GM18858 (cell line): Measurements from ENCODE around the gene PIGQ.

Experiments used
- ATAC-seq: cut with Tn5 transposase; IDR thresholded peaks from one replicate; pipeline ENCODE4 v1.9.1; 2021; ENCODE audit not compliant: unreplicated experiment

Gene PIGQ

DNA sequence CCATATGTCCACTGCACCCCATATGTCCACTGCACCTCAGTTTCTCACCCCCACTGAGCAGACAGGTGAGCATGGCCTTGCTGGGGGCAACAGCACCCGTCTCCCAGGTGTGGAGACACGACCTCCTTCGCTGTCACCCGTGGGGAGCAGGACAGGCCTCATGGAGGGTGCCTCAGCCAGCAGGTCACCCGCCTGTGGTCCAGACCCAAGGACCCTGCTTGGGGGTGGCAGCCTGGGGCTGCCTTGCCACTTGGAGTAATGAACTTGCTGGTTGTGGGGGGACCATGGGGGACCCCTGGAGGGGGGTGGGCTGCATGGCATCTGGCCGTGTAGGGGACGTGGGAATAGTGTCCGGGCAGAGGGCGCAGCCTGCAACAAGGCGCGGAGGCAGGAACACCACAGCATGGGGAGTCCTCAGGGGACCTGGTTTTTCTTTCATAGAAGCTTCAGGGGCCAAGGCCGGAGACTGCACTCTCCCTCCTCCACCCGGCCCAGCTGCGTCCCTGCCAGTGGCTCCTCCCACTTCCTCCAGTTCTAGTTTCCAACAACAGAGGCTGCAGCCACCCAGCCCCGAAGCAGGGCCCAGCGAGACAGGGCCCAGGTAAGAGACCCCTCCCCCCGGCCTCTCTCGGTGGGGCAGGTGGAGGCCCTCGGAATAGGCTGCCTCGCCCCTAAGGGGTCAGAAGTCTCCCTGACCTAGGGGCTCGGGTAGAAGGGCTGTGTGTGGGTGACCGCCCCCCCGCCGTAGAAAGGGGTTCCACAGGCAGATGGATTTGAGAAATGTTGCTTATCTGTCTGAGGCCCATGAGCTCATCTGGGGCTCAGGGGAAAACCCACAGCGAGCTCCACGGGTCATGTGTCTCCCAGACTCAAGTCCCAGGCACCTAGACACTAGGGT is 3.0 kb upstream of the PIGQ start, which contains the start of gene NHLRC4:
TSS of gene NHLRC4 (plus strand) at position 531 of the 898 bp plus-strand sequence. CDS start 1,043 bp downstream, outside the sequence.
- no peak for ATAC-seq

DNA sequence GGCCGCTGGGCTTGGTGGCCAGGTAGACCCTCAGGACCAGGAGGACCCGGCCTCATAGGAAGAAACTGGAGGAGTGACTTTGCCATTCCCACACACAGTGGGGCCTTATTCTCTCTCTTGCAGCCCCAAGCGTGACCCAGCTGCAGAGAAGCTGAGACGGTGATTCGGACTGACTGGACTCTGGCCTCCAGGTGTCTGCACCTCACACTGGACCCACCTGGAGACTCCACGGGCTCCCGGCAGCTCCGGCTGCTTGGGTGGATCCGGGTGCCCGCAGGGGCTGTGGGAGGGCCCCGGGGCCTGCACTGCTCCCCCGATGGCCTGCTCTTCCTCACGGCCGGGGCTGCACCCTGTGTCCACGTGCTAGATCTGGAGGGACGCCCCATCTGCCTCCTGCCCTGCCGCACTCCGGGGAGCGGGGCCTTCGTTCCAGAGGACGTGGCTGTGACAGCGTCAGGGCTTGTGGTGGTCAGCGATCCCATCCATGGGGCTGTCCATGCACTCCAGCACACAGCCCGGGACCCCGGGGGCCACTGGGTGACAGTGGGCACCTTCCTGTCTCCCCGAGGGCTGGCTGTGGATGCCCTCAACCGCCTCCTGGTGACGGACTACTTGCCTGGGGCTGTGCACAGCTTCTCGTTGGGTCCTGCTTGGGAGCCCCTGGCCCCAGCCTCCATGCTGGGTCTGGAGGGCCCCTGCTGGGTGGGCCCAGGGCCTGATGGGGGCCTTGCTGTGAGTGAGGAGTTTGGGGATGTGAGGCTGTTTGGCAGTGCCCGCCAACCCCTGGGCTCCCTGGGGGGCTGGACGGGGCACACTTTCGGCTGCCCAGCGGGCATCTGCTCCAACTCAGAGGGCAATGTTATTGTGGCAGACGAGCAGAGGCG is 2.2 kb upstream of the PIGQ start:
- ATAC-seq: no peak

- no peak for ATAC-seq
These were observed 1.1 kb upstream of the PIGQ start for GRCh38 chr16:568401-569258.

DNA sequence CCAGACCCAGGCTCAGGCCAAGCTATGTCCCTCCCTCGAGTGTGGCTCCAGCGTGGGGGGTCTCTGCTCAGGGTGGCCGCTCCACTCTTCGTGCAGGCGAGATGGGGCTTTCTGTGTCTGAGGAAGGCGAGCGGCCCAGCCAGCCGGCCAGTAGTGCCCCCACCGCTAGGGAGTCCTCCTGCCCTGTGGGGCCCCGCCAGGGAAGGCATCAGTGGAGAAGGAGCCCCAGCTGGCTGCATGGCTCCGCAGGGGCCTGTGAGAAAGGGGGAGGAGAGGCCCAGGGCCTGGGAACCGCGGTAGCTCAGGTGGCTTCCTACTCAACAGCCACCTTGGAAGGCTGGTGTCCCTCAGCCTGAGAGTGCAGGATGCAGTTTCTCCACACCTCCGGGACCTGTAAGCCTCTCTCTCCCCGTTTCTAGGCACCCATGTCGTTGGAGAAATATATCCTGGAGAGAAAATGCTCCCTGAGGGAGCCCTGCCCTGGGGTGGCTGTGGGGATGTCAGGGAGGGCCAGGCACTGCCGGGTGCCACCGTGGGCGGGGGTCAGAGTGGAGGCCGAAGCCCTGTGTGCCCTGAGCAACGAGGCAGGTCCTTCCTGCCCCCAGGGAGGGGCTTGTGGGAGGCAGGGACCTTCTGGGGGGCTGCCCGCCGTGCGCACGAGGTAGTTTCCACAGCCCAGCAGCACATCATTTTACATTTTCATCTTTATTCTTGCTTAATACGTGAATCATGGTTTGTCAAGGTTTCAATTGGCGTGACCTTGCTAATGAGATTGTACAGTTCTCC is 3.3 kb downstream of the PIGQ start:
- ATAC-seq: no peak

DNA sequence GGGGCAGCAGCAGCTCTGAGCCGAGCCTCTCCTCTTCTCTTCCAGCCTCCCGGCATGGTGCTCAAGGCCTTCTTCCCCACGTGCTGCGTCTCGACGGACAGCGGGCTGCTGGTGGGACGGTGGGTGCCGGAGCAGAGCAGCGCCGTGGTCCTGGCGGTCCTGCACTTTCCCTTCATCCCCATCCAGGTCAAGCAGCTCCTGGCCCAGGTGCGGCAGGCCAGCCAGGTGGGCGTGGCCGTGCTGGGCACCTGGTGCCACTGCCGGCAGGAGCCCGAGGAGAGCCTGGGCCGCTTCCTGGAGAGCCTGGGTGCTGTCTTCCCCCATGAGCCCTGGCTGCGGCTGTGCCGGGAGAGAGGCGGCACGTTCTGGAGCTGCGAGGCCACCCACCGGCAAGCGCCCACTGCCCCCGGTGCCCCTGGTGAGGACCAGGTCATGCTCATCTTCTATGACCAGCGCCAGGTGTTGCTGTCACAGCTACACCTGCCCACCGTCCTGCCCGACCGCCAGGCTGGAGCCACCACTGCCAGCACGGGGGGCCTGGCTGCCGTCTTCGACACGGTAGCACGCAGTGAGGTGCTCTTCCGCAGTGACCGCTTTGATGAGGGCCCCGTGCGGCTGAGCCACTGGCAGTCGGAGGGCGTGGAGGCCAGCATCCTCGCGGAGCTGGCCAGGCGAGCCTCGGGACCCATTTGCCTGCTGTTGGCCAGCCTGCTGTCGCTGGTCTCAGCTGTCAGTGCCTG is 4.4 kb downstream of the PIGQ start:
- no peak for ATAC-seq

GRCh38 chr16:575354-576196 is 5.8 kb downstream of the PIGQ start:
- ATAC-seq: no peak

DNA sequence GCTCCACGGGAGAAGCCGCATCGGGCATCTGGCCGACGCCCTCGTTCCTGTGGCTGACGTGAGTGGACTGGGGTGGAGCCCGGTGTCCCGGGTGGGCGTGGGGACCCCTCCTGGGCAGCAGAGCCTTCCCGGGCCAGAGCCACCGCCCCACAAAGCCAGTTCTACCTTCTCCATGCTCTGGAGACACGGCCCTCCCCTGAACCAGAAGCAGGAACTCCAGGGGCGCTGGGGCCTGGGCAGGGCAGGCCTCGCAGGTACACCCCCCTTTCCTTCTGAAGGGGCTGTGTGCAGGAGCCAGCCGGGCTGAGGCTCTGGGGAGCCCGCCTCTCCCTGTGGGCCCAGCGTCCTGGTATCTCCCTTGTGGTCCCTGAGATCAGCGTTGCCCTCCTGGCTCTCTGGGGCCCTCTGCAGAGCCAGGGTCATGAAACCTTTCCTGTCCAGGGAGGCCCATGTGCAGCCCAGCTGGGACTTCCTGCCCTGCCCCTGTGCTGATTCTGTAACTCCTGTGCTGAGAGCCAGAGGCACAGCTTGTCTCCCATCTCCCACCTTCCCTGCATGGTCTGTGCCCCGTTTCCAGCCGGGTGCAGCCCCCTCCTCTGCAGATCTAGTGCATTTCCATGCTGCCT is 6.5 kb downstream of the PIGQ start:
- ATAC-seq: no peak

DNA sequence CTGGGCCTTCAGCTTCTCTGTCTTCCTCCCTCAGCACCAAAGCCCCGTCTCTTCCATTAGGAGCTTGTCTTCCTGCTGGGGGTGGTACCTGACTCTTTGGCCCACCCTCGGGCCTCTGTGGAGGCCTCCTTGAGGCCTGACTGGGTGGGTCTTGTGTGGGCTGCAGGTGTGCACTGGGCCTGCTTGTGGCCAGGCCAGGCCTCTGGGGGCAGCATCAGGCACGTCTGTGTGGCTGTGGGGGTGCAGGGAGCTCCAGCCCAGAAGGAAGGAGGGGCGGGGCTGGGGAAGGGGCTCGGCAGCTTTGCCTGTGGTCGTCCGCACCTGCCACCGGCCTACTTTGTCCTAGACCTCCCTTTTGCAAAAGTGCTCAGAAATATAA is 7.0 kb downstream of the PIGQ start:
- ATAC-seq: no peak

GRCh38 chr16:577796-578195 is 8.0 kb downstream of the PIGQ start:
- ATAC-seq: no peak

GRCh38 chr16:578232-578869 is 8.6 kb downstream of the PIGQ start:
- ATAC-seq: no peak

DNA sequence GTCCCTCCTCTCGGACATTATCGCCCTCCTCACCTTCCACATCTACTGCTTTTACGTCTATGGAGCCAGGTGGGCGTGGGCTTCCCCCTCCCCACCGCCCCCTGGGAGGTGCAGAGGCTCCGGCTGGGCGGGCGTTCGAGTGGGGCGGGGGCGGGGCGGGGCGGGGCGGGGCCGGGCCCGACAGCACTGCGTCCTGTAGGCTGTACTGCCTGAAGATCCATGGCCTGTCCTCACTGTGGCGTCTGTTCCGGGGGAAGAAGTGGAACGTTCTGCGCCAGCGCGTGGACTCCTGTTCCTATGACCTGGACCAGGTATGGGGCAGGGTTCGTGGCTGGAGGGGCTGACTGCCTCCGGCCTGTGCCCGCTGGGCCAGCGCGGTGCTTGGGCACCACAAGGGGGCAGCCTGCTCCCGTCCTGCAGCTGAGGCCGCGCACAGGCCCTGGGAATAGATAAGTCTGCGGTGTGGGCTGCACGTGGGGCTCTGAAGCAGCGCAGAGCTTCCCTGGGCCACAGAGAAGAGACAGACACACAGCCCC is 9.2 kb downstream of the PIGQ start:
- no peak for ATAC-seq

GRCh38 chr16:580141-580945 is 10.6 kb downstream of the PIGQ start:
- no peak for ATAC-seq

GRCh38 chr16:580946-581498 is 11.3 kb downstream of the PIGQ start:
- ATAC-seq: no peak

GRCh38 chr16:582218-582613 is 12.4 kb downstream of the PIGQ start:
- ATAC-seq: no peak

DNA sequence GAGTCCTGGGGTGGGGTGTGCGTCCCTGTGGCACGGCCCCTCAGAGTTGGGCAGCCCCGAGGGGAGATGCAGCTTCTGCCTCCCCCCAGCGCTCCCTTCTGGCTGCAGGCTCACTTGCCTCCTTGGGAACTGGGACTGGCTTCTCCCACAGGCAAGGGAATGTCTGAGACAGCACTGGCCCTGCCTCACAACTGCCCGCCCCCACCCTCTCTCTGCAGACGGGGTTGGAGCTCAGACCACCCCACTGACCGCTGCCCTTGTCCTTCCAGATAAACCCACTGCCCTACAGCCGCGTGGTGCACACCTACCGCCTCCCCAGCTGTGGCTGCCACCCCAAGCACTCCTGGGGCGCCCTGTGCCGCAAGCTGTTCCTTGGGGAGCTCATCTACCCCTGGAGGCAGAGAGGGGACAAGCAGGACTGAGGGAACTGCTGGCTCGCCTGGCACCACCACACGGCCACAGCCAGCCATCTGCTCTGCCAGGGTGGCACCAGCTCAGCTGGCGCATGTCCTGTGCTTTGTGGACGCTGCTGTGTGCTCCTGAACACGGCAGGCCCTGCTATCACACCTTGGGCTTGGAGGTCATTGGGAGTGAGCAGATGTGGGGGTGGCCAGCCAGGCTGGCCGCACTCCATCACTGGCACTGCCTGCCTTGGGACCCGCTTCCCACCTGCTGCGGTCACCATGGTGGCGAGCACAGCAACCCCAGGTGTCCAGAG is 13.0 kb downstream of the PIGQ start:
- ATAC-seq: no peak

- ATAC-seq: no peak
These were observed 13.7 kb downstream of the PIGQ start for GRCh38 chr16:583470-583814.
